GM18907 (cell line): Measurements from ENCODE around the gene KIF2B.
"Not testable (repeated sequence)": the region's sequence is repeated elsewhere in the genome, so short reads cannot be mapped to it uniquely, and the experiment has no call there.

ENCODE experiments used
- ATAC-seq: cut with Tn5 transposase; IDR thresholded peaks from one replicate; pipeline ENCODE4 v1.9.1; 2021; ENCODE audit warnings: mild to moderate bottlenecking, moderate library complexity; ENCODE audit not compliant: unreplicated experiment

The KIF2B gene, protein sequence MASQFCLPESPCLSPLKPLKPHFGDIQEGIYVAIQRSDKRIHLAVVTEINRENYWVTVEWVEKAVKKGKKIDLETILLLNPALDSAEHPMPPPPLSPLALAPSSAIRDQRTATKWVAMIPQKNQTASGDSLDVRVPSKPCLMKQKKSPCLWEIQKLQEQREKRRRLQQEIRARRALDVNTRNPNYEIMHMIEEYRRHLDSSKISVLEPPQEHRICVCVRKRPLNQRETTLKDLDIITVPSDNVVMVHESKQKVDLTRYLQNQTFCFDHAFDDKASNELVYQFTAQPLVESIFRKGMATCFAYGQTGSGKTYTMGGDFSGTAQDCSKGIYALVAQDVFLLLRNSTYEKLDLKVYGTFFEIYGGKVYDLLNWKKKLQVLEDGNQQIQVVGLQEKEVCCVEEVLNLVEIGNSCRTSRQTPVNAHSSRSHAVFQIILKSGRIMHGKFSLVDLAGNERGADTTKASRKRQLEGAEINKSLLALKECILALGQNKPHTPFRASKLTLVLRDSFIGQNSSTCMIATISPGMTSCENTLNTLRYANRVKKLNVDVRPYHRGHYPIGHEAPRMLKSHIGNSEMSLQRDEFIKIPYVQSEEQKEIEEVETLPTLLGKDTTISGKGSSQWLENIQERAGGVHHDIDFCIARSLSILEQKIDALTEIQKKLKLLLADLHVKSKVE

DNA sequence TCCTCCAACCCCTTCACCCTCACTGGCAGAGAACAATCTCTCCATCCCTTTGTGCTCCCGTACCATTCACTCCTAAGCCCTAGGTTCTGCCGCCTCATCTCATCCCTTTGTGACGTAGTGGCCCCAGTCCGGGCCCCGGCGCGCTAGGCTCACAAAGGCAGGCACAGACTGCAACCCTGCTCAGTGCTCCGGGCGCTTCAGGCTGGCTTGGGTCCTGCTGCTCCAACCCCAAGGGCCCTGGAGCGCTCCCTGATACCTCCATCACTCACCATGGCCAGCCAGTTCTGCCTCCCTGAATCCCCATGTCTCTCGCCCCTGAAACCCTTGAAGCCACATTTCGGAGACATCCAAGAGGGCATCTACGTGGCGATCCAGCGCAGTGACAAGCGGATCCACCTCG is at the start of gene KIF2B:
TSS of gene KIF2B (plus strand) at position 164 of the 400 bp plus-strand sequence. CDS start at position 271, 107 bp downstream.
- no peak for ATAC-seq

DNA sequence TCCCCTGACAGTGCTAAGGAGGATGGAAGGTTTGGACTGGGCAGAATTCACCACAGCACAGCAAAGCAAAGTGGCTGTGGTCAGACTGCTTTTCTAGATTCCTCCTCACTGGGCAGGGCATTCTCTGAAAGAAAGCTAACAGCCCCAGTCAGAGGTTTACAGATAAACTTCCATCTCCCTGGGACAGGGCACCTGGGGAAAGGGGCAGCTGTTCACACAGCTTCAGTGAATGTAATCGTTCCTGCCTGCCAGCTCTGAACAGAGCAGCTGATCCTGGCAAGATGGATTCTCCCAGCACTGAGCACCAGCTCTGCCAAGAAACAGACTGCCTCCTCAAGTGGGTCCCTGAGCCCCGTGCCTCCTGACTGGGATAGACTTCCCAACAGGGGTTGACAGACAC is 42.4 kb upstream of the KIF2B start:
- ATAC-seq: no peak

DNA sequence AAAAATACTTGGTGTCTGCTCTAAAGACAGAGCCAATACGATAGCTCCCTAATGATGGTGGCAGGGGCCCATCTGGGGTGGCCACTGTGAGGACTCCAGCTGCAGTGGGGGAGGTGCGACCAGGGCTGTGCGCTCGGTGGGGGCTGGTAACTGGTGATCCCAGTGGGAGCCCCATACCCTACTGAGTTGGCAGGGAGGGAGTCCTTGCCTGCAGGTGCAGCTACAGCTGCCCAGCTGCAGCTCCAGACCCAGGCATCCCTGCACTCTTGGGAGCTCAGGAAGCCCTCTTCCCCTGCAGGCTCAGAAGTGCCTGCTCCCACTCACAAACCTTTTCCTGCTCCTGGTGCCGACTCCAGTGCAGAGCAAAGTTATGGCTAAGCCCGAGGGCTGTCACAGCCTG is 31.2 kb upstream of the KIF2B start:
- ATAC-seq: no peak

DNA sequence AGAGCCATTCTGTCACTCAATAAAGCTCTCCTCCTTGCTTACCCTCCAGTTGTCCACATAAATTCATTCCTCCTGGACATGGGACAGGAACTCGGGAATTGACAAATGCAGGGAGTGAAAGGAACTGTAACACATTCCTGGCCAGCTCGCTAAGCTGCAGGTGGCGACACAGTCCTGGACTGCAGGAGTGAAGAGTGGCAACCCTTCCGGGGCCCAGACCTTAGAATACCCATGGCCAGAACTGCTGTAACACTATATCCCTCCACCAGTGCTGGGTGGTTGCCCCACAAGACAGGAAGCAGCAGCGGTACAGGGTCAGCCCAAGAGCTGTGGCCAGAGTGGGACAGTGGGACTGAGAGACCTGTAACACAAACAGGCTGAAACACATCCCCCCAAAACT is 30.3 kb upstream of the KIF2B start:
- ATAC-seq: no peak

- ATAC-seq: no peak
Measured at GRCh38 chr17:53792997-53793396, 29.7 kb upstream of the KIF2B start.

- ATAC-seq: no peak
Measured at GRCh38 chr17:53794875-53795274, 27.9 kb upstream of the KIF2B start.

- no peak for ATAC-seq
Measured at GRCh38 chr17:53796642-53797041, 26.1 kb upstream of the KIF2B start.

GRCh38 chr17:53797501-53797900 is 25.2 kb upstream of the KIF2B start:
- ATAC-seq: no peak

DNA sequence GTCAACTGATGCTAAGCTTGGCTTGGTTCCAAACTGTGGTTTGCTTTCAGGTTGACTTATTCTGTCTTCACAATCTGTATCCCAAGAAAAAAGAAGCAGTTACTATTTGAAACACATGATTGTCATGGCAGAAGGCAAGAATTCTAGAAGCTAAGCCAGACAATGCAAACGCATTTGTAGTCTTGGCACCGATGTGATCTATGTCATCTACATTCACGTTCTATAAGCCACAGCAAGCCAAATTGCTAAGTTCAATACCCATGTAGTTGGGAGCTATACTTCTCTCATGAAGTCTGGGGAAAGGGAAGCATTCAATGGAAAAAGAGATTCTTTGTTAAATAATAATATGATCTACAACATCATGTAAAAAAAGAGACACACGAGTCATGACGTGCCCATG is 18.3 kb upstream of the KIF2B start:
- no peak for ATAC-seq

DNA sequence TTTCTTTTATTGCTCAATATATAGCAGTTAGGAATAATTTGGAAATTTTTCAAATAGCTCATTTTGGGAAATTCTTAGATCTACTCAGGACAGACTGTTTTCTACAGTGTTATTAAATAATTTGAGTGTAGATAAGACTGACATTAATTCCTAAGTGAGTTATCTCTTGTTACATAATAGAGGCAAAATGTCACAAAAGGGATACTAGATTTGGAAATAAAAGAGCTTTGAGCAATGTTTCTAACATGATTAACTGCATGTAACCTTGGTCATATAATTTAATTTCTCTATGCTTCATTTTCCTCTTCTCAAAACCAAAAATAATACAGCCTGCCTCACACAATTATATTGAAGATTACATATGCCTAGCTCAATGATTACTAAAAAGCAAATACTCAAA is 16.3 kb upstream of the KIF2B start:
- no peak for ATAC-seq

DNA sequence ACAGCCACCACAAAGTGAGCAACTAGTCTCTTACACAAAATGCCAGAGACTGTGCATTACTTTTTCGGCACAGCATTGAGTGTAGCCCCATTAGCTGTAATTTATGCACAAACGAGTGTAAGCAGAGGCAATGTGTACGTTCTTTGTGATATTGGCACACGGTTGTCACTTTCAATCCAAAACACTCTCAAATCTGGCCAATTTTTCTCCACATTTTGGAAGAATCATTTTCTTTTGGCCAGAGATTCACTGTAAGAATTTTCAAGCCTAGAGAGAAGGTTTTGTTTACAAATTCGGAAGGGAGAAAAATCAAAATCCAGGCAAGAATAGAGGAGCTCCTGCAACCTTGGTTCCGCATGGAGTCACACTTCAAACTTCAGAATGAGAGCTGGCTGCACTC is 15.4 kb upstream of the KIF2B start:
- no peak for ATAC-seq

GRCh38 chr17:53818271-53818670 is 4.5 kb upstream of the KIF2B start:
- ATAC-seq: no peak

DNA sequence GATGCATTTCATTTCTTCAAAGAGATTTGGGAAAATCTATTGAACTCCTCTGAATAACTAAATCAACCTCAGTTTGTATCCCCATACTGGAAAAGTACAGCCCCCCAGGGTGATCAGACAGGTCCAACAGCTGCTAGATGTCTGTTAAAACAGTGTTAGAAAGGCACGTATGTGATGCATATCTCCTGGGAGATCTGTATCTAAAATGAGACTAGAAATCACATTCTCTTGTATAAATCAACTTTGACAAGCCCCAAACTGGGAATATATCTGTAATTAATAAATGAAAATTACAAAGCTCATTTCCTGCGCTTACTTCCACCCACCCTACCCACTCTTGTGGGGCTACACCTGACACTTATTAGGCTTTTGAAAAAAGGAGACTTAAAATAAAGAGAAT is 3.8 kb upstream of the KIF2B start:
- ATAC-seq: no peak

DNA sequence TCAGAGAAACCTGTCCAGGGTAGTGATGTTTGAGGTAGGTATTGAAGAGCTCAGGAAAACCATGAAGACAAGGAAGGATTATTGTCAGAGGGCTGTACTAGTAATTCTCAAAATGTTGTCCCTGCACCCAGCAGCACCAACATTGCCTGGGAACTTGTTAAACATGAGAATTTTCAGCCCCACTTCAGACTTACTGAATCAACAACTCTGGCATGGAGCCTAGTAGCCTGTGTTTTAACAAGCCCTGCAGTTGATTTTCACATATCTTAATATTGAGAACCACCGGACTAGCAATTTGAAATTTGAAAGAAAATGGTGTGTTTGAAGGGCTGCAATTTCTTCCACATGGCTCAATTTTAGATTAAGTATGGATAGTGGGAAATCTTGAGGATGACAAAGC is 2.8 kb upstream of the KIF2B start:
- ATAC-seq: no peak

DNA sequence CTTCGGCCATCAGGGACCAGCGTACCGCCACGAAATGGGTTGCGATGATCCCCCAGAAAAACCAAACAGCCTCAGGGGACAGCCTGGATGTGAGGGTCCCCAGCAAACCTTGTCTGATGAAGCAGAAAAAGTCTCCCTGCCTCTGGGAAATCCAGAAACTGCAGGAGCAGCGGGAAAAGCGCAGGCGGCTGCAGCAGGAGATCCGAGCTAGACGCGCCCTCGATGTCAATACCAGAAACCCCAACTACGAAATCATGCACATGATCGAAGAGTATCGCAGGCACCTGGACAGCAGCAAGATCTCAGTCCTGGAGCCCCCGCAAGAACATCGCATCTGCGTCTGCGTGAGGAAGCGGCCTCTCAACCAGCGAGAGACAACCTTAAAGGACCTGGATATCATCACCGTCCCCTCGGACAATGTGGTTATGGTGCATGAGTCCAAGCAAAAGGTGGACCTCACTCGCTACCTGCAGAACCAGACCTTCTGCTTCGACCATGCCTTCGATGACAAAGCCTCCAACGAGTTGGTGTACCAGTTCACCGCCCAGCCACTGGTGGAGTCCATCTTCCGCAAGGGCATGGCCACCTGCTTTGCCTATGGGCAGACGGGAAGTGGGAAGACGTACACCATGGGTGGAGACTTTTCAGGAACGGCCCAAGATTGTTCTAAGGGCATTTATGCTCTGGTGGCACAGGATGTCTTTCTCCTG is 769 bp downstream of the KIF2B start:
- ATAC-seq: no peak

- not testable (repeated sequence) for ATAC-seq
Measured at GRCh38 chr17:53834771-53835170, 12.0 kb downstream of the KIF2B start.

GRCh38 chr17:53837131-53837530 is 14.4 kb downstream of the KIF2B start:
- ATAC-seq: no peak

DNA sequence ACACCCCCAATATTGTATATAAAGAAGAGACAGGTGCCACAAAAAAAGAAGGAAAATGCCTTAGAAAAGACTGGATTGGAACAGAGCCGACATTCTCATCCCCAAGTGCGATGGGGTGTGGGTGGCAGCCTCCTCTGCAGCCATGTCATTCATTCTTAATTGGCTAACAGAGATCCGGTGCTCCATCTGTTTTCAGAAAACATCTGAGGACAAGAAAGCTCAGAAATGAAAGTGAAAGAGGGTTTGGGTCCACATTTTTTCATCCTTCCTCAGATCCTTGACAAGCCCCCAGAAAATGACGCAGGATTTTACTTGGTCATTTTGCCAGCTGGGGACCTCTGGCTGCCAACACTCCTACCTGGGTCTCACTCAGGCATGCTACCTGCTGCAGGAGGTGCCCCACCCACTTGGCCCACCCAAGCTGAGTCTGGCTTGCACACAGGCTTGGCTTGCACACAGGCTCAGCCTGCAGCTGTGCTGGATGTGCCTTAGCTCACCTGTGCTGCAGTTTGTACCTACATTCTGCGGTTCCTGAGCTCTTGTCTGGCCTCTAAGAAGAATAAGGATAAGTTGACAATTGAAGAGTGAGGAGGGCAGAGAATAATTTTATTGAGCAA is 21.9 kb downstream of the KIF2B start:
- ATAC-seq: no peak

GRCh38 chr17:53871128-53871527 is 48.4 kb downstream of the KIF2B start:
- ATAC-seq: not testable (repeated sequence)
